GM10248 (cell line): ENCODE results near the gene ITGB1.

ENCODE experiments used
- CTCF ChIA-PET: fragments of 300-600 bp; sonication (Branson Sonifier 250); formaldehyde crosslinking; extraction: SDS; loops from one replicate; lab custom pipeline; 2021; ENCODE audit warnings: antibody characterized with exemption; lab: Yijun Ruan, JAX
- POLR2A ChIA-PET: fragments of 350-650 bp; sonication (Branson Sonifier 250); formaldehyde crosslinking; extraction: SDS; loops from one replicate; lab custom pipeline; 2020; ENCODE audit warnings: antibody characterized with exemption; lab: Yijun Ruan, JAX
- DNase-seq: peaks from one replicate; pipeline ENCODE4 v3.0.0; 2012; ENCODE audit errors: extremely low spot score
- CTCF ChIP-seq: IDR thresholded peaks from 2 replicates; pipeline ENCODE4 v1.5.1; 2012; ENCODE audit warnings: mild to moderate bottlenecking, low read depth; ENCODE audit errors: extremely low read depth, missing control alignments, control extremely low read depth

ITGB1 gene

GRCh38 chr10:32961895-32962369 is 3.9 kb upstream of the ITGB1 start:
- ChIA-PET CTCF (interaction anchor here (0.6 to 1.3 kb wide), 3 partner anchors 27 to 140 kb away, joined by 3 read pairs; no protein-coding TSS in a partner anchor), POLR2A (no interaction called here)
- no peak for DNase-seq
- no peak for TF ChIP-seq CTCF

GRCh38 chr10:32961343-32961894 is 3.4 kb upstream of the ITGB1 start:
- CTCF ChIA-PET: interaction anchor here (0.6 to 1.3 kb wide), 3 partner anchors 28 to 139 kb away, joined by 3 read pairs; no protein-coding TSS in a partner anchor
- POLR2A ChIA-PET: no interaction called here
- TF ChIP-seq CTCF: no peak
- DNase-seq: no peak

- ChIA-PET CTCF (interaction anchor here (1.2 to 1.4 kb wide), 2 partner anchors 19 to 21 kb away, joined by 3 read pairs; no protein-coding TSS in a partner anchor), POLR2A (no interaction called here)
- TF ChIP-seq CTCF: no peak
- no peak for DNase-seq
These were observed 2.0 kb upstream of the ITGB1 start for GRCh38 chr10:32960022-32960421.

- peak; percentile 36 for DNase-seq
- ChIA-PET POLR2A (no interaction called here), CTCF (interaction anchor here (1.1 to 1.4 kb wide), 3 partner anchors 13 to 21 kb away, joined by 3 to 5 read pairs (median 3); no protein-coding TSS in a partner anchor)
- TF ChIP-seq CTCF: no peak
These were observed 1.2 kb upstream of the ITGB1 start for GRCh38 chr10:32959006-32959920.

GRCh38 chr10:32957341-32958084 is 517 bp downstream of the ITGB1 start:
- TF ChIP-seq CTCF: no peak
- ChIA-PET POLR2A (no interaction called here), CTCF (interaction anchor here (1.0 kb wide), 3 partner anchors 10 to 44 kb away, joined by 3 read pairs; no protein-coding TSS in a partner anchor)
- DNase-seq: peak; percentile 46
